Body of pancreas (tissue), 4 donors: ENCODE results near the gene ALDH8A1. TPM values are rescaled to one million over a fixed set of nuclear protein-coding genes. Genes with fewer than 3 reads are reported as not detected.
A peak's percentile ranks its signal among the peaks of the same experiment; 100 is the strongest.

Experiments
- ATAC-seq: fragments of 150-250 bp; one replicate; pipeline ENCODE4 v1.9.1; 2016
- DNase-seq, 4 donors: peaks; one replicate each; pipeline ENCODE4 v3.0.0-alpha.2; 2019
- H3K27ac ChIP-seq, 4 donors: fragments of 200-600 bp; sonication (generic); 1 replicate in 3 of 4; 2 replicates in 1 of 4; pipeline versions ENCODE4 v1.5.1 to v1.6.1; 2016 to 2019; ENCODE audit warnings: mild to moderate bottlenecking in 1 of 4, mixed read lengths in 1 of 4, moderate library complexity in 1 of 4
- H3K27me3 ChIP-seq, 2 donors: fragments of 200-600 bp; sonication (generic); one replicate each; pipeline ENCODE4 v1.6.0; 2016; ENCODE audit warnings: mild to moderate bottlenecking in 1 of 2
- H3K36me3 ChIP-seq, 2 donors: fragments of 200-600 bp; sonication (generic); replicated peaks in 1 of 2; 2 replicates each; pipeline ENCODE4 v1.5.1; 2016; ENCODE audit warnings: low read depth in 2 of 2; ENCODE audit not compliant: insufficient read depth in 1 of 2
- H3K4me1 ChIP-seq: fragments of 200-600 bp; sonication (generic); one replicate; pipeline ENCODE4 v1.6.0; 2016
- H3K4me3 ChIP-seq, 2 donors: fragments of 200-600 bp; sonication (generic); 1 replicate in 1 of 2; 2 replicates in 1 of 2; pipeline ENCODE4 v1.5.1; 2016 to 2019
- H3K9me3 ChIP-seq, 3 donors: fragments of 200-600 bp; sonication (generic); 1 replicate in 2 of 3; 2 replicates in 1 of 3; pipeline ENCODE4 v1.5.1; 2016
- CTCF ChIP-seq, 7 experiments: fragments of 450-650 bp in 4 of 7; fragments of 200-600 bp in 3 of 7; sonication (generic) in 3 of 7; IDR thresholded peaks; one replicate each; pipeline ENCODE4 v1.5.1; 2016 to 2019; ENCODE audit warnings: antibody characterized with exemption in 7 of 7
- POLR2A ChIP-seq, 3 donors: fragments of 450-650 bp; IDR thresholded peaks; one replicate each; pipeline ENCODE4 v1.6.1; 2016; ENCODE audit warnings: antibody characterized with exemption in 3 of 3, mild to moderate bottlenecking in 2 of 3
- WGBS, 2 donors: methylation state at CpG; one replicate each; pipeline ENCODE4 v1.1.5; 2017; 5-methylcytosine and 5-hydroxymethylcytosine counted together
- intact Hi-C: fragments of 100-400 bp; cut with DNase I; formaldehyde crosslinking; loops from one replicate; pipeline ENCODE4 v1.15.1; 2023
- total RNA-seq, 2 donors: library from RNA; depleted of rRNA; stranded (reverse); fragments of >200 nt; gene quantifications; one replicate each; pipeline ENCODE4 v1.1.0, GENCODE V29; 2016

ALDH8A1 gene
- total RNA-seq, 2 donors from 2014 or later: 0.26 to 0.66 TPM

DNA sequence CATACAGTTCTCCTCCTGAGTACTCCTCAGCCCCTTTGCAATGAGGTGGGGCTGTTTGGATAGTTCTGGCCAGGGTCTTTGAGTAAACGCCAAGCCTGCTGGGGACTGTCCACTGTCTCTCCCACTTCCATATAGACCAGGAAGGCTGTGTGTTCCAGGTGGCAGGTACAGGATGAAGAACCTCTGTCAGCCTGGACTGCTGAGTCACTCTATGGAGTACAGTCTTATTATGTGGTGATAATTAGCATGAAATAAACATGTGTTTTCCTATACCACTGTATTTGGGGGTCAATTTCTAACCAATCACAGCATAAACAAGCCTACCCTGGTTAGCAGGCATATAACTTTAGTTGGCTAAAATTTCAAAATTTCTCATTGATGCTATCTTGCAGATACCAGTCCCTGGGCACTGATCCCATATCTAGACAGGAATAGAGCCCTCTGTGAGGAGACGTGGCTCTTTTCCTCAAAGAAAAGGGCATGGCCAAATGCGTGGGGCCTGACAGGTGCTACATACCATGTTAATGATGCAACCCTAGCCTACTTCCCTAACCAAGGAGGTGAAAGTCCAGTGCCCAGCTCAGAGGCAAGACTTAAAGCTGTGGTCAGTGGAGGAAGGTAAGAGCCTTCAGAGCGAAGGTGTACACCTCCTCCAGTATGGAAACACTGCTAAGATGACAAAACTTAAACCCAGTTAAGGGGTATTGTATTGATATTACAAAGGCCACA is 4.5 kb upstream of the ALDH8A1 start:
- Histone ChIP-seq H3K27ac (no peak overlapping the region), H3K4me3 (no peak overlapping the region), H3K27me3 (no peaks in the 10 kb centered on the region), H3K9me3 (no peaks in the 10 kb centered on the region), H3K36me3 (no peaks in the 10 kb centered on the region), H3K4me1 (no peaks in the 10 kb centered on the region)
- no peak for DNase-seq
- intact Hi-C loops: no loop called here
- no peak for ATAC-seq
- 65 to 70% methylated on average over 4 of the region's 4 CpGs for WGBS, 2 donors
- no peak for TF ChIP-seq CTCF (IDR thresholded peaks at IDR 0.05)
- no peak for TF ChIP-seq POLR2A (IDR thresholded peaks at IDR 0.05)

- intact Hi-C loops: no loop called here
- H3K27ac ChIP-seq: no peak overlapping the region
- ATAC-seq (no peak), DNase-seq (no peak)
- H3K4me1 ChIP-seq: no peaks in the 10 kb centered on the region
- no peak overlapping the region for H3K4me3 ChIP-seq
- no peaks in the 10 kb centered on the region for H3K27me3 ChIP-seq
- no peaks in the 10 kb centered on the region for H3K36me3 ChIP-seq
- no peak for TF ChIP-seq POLR2A (IDR thresholded peaks at IDR 0.05)
- no peak for TF ChIP-seq CTCF (IDR thresholded peaks at IDR 0.05)
- no peaks in the 10 kb centered on the region for H3K9me3 ChIP-seq
- WGBS, 2 donors: 84 to 85% methylated on average over 13 of the region's 13 CpGs
These were observed 1.8 kb upstream of the ALDH8A1 start for GRCh38 chr6:134951494-134952263.

DNA sequence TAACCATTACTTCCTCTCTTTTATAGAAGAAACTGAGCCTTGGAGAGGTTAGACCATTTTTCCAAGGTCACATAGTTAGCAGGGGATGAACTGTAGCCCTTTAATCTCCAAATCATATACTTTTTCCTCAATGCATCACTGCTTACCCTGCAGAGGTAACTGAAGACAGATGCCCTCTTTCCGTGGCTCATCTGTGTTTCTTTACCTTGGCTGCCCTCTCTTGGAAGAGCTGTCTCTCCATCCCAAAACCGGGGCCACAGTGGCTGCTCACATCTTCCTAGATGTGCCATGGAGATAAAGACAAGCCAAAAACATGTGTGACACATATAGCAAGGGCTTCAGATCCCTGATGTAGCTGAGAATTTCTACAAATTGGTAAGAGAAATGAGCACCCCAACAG is 581 bp upstream of the ALDH8A1 start:
- no peaks in the 10 kb centered on the region for H3K9me3 ChIP-seq
- 46 to 48% methylated on average over 2 of the region's 2 CpGs for WGBS, 2 donors
- TF ChIP-seq CTCF (IDR thresholded peaks at IDR 0.05) (no peak), POLR2A (IDR thresholded peaks at IDR 0.05) (no peak)
- H3K27me3 ChIP-seq: no peaks in the 10 kb centered on the region
- no peak overlapping the region for H3K27ac ChIP-seq
- ATAC-seq: no peak
- intact Hi-C loops: no loop called here
- no peaks in the 10 kb centered on the region for H3K4me1 ChIP-seq
- no peak overlapping the region for H3K4me3 ChIP-seq
- H3K36me3 ChIP-seq: no peaks in the 10 kb centered on the region
- DNase-seq: no peak

- no peaks in the 10 kb centered on the region for H3K9me3 ChIP-seq
- intact Hi-C loops: no loop called here
- H3K4me1 ChIP-seq: no peaks in the 10 kb centered on the region
- TF ChIP-seq CTCF (IDR thresholded peaks at IDR 0.05): no peak
- no peak for TF ChIP-seq POLR2A (IDR thresholded peaks at IDR 0.05)
- H3K27me3 ChIP-seq: no peaks in the 10 kb centered on the region
- ATAC-seq (no peak), DNase-seq (no peak)
- H3K27ac ChIP-seq: peak overlapping the region in 1 of 4 donors; percentile 35
- H3K36me3 ChIP-seq: no peaks in the 10 kb centered on the region
- H3K4me3 ChIP-seq: no peak overlapping the region
- WGBS, 2 donors: 52 to 82% methylated on average over 1 of the region's 1 CpG
These were observed 1.2 kb downstream of the ALDH8A1 start for GRCh38 chr6:134948691-134949090.
